Epithelial cell of prostate (primary cell): ENCODE data around the gene HES5.
A peak's percentile ranks its signal among the peaks of the same experiment; 100 is the strongest.

Source experiments
- DNase-seq: peaks from one replicate; pipeline ENCODE4 v3.0.0-alpha.2; 2011; ENCODE audit warnings: low read depth, low spot score
- H3K27ac ChIP-seq: fragments of 450-650 bp; 2 replicates; pipeline ENCODE4 v1.5.1; 2017; ENCODE audit warnings: mild to moderate bottlenecking

The HES5 gene

DNA sequence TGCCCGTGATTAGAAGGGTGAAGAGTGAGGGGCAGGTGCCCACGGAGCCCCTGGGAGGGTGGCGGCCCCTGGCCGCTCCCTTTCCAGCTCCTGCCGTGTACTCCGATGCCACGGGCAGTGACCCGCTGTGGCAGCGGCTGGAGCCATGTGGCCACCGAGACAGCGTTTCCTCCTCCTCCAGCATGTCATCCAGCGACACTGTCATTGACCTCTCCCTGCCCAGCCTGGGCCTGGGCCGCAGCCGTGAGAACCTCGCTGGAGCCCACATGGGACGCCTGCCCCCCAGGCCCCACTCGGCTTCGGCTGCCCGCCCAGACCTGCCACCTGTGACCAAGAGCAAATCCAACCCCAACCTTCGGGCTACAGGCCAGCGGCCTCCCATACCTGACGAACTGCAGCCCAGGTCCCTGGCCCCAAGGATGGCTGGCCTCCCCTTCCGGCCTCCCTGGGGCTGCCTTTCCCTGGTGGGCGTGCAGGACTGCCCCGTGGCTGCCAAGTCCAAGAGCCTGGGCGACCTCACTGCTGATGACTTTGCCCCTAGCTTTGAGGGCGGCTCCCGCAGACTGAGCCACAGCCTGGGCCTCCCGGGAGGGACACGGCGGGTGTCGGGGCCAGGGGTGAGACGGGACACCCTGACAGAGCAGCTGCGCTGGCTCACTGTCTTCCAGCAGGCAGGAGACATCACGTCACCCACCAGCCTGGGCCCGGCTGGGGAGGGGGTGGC lies 25.7 kb downstream of the HES5 start:
- H3K27ac ChIP-seq: no peak overlapping the region
- DNase-seq: no peak

DNA sequence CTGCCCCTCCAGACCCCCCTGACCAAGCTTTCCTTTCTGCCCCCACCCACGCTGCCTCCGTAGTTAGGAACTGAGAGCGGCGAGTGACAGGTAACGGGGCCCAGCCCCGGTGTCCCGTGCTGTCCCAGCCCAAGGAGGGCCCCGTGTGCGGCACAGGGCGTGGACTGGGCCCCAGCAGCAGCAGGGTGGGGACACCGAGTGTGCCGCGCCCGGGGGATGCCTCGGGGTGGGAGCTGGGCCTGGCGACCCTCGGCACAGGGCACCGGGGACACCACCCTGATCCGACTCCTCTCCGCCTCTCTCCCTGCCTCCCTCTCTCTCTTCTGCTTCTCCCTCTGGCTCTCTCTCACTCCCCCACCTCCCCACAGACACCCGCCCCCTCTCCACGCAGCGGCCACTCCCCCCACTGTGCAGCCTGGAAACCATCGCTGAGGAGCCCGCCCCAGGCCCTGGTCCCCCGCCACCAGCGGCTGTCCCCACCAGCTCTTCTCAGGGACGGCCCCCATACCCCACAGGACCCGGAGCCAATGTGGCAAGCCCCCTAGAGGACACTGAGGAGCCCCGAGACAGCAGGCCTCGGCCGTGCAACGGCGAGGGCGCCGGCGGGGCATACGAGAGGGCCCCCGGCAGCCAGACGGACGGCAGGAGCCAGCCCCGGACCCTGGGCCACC lies 26.4 kb downstream of the HES5 start:
- no peak for DNase-seq
- no peak overlapping the region for H3K27ac ChIP-seq

DNA sequence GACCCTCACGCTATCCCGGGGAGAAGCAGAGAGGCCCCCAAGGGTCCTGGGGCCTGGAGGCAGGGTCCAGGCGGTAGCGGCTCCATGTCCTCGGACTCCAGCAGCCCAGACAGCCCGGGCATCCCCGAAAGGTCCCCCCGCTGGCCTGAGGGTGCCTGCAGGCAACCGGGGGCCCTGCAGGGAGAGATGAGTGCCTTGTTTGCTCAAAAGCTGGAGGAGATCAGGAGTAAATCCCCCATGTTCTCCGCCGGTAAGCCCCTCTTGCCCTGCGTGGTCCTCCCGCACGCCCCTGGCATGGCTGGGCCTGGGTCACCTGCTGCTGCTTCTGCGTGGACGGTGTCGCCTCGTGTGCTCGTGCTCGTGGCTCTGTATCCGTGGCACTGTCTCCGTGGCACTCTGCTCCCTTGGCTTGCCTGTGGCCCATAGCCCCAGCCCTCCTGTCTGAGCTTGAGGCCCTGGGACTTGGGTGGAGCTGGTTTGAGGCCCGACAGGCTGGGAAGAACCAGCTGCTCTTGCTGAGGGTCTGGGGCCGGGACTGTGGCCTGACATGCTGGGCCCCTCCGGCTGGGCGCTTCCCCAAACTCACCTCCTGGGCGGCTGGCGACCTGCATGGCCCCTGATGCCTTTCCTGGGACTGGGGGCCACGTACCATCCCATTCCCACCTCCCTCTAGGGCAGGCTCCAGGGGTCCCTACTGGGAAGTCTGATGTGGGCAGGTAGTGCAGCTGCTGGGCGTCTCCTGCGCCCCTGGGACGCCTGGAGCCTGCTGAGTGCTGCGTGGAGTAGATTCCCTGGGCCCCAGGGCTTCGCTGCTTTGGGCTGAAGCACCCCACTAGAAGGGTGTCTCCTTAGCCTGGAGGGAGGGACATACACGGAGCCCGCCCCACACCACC lies 27.2 kb downstream of the HES5 start:
- DNase-seq: no peak
- no peak overlapping the region for H3K27ac ChIP-seq

DNA sequence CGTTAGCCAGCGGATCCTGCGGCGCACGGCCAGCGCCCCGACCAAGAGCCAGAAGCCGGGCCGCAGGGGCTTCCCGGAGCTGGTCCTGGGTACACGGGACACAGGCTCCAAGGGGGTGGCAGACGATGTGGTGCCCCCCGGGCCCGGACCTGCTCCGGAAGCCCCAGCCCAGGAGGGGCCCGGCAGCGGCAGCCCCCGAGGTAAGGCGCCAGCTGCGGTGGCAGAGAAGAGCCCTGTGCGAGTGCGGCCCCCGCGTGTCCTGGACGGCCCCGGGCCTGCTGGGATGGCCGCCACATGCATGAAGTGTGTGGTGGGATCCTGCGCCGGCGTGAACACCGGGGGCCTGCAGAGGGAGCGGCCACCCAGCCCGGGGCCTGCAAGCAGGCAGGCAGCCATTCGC lies 27.9 kb downstream of the HES5 start:
- H3K27ac ChIP-seq: no peak overlapping the region

DNA sequence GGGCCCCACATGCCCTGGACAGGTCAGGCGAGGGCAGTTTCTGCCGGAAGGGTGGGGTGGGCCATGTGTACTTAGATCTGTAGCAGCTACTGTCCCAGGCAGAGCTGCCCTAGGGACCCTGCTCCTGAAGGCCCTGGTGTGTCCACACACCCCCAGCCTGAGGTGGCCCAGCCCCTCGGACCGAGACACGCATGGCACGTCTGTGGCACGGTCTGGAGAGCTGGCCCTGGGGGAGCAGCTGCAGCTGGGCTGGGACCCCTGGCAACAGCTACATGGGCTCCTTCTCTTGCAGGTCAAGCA lies 28.3 kb downstream of the HES5 start:
- no peak for DNase-seq
- no peak overlapping the region for H3K27ac ChIP-seq

More for the DNA sequence above, 27.9 kb downstream of the HES5 start:
- DNase-seq: no peak

DNA sequence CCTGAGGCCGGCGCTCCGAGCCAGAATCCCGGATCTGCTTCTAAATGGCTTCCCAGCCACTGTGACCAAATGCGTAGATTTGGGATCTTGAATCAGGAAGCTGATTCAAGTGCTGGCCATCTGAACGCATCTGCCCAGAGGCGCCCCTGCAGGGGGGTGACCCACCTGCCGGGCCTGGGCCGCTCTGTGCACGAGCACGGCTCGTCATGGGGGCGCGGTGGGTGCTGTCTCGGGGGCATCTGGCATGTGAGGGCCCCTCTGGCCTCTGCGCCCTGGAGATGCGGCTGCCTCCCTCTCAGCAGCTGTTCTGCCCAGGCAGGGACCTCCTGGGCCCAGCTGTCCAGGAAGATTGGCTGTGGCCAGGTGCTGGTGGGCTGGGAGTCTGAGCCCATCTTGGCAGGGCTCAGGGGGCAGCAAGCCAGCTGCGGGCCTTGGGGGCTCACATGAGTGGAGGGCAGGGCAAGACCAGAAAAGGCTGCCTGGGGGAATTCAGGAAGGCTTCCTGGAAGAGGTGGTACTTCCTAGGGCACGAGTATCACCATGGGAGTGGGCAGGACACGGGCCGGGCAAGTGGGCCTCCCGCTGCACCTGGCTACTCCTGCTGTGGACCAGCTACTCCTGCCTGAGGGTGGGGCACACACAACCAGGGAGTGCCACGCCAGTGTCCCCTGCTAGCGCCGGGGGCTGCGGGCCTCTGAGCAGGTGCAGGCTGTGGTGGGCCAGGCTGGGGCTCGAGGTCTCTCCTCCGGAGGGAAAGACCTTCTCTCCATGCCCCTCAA lies 28.8 kb downstream of the HES5 start:
- no peak for DNase-seq
- no peak overlapping the region for H3K27ac ChIP-seq

DNA sequence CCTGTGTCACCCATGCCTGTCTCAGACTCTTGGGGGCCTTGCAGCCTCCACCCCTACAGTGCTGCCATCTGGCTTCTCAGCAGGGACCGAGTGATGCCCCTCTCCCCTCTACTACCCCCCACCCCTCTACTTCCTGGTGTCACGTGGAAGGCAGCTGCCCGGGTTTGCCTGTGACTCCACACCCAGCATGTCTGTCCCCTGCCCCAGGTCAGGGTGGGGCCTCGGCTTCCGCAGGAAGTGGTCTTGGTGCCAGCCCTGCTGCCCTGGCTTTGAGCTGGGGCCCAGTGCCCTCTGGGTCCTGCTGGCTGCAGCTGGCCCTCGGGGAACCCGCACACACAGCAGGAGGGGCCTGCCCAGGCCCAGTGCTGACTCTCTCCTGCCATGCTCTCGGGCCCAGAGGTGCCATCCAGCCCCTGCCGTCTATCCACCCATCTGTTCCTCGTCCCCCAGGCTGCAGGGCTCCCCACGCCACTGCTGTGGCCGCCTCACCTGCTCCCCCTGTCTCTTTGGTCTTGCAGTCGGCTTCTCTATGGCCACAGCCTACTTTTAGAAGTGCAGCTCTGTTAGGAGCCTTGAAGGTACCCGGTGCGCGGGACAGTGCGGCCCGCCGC lies 30.0 kb downstream of the HES5 start:
- DNase-seq: no peak
- H3K27ac ChIP-seq: no peak overlapping the region

DNA sequence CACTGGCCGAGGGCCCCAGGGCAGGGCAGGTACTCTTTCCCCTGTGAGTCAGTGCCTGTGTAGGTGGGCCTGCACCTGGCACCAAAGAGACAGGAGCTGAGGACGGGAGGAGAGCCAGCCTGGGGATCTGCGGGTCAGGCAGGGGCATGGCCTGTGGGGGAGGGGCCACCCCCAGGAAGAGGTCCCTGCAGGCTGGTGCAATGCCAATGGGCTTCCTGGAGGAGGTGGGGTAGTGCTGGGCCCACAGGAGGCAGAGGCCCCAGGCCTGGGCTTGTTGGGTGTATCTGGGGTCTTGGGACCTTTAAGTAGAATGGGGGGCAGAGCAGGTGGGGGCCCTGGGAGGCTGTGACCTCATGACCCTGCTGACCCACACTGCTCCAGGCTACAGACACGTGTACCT lies 30.8 kb downstream of the HES5 start:
- no peak overlapping the region for H3K27ac ChIP-seq
- DNase-seq: no peak

DNA sequence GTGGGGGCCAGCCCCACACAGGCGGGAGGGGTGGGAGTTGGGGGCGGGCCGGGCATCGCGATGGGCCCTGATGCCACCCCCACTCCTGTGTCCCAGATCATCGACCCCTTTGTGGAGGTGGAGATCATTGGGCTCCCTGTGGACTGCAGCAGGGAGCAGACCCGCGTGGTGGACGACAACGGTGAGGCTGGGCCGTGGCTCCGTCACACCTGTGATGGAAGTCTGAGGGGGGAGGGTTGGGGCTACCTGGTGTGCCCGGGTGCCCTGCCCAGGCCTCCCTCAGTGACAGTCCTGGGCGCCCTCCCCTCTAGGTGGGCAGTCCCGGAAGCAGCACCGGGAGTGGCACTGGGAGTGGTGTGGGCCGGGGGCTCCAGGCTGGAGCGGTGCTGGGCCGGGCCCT lies 31.4 kb downstream of the HES5 start:
- DNase-seq: no peak
- H3K27ac ChIP-seq: no peak overlapping the region

DNA sequence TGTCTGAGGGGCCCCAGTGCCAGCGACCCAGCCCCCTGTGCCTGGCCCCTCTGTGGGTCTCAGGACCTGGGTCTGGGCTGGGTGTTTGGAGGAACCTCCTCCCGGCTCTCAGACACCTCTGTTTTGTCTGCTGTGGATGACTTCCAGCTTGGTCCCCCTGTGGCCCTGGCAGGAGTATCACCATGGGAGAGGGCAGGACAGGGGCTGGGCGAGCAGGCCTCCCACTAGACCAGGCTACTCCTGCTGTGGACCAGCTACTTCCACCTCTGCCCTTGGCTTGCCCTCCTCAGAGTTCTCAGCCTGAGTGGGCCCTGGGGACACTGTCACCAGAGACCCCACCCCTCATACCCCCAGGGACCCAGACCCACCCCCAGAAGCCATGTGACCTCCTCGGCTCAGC lies 32.2 kb downstream of the HES5 start:
- H3K27ac ChIP-seq: no peak overlapping the region
- no peak for DNase-seq

DNA sequence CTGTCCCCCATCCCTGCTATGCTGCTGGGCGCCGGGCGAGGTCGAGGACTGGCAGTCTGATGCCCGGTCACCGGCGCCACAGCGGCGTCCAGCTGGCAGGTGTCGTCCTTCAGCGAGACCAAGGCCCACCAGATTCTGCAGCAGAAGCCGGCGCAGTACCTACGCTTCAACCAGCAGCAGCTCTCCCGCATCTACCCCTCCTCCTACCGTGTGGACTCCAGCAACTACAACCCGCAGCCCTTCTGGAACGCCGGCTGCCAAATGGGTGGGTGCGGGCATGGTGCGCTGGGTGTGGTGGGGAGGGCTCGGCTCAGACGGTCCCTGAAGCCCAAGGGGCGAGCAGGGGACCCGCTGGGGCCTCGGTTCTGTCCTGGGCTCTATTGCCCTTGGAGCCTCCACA lies 33.3 kb downstream of the HES5 start:
- DNase-seq: no peak
- no peak overlapping the region for H3K27ac ChIP-seq

DNA sequence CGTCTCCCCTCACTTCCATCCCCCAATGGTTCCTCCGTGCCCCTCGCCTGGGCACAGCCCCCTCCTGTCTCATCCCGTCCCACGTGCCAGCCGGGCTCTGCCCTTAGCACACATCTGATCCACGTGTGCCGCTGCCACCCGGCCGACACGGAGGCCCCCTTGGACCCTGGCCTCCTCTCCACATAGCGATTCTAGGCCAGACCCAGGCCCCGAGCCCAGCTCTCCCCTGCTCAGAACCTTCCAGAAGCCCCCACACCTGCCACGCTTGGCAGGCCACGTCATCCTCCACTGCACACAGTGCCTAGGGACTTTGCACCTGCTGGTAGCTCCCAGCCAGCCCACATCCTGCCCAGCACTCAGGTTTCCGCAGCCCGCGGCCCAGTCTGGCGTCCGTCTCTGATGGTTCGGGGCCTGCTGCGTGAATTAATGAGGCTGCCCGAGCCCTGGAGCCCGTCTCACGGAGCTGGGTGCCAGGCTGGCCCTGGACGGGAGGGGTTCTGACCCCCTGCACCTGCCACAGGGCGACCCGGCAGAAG lies 33.9 kb downstream of the HES5 start:
- DNase-seq: no peak
- H3K27ac ChIP-seq: no peak overlapping the region

DNA sequence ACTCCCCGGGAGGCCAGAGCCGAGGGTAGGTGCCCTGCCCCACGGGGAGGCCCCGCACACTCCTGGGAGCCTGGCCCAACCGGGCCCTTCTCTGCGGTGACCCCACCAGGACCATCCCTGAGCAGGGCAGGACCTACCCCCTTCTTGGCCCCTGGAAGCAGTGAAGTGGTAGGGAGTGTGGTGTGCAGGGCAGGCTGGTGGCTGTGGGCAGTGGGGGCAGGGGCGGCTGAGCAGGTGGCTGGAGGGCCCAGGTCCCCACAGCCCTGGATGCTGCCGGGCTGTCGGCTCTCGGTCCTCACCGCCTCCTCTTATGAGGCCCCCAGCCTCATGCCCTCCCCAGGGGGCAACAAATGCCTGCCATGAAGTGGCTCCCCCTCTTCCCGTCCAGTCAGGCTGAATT lies 34.5 kb downstream of the HES5 start:
- no peak overlapping the region for H3K27ac ChIP-seq
- DNase-seq: no peak

DNA sequence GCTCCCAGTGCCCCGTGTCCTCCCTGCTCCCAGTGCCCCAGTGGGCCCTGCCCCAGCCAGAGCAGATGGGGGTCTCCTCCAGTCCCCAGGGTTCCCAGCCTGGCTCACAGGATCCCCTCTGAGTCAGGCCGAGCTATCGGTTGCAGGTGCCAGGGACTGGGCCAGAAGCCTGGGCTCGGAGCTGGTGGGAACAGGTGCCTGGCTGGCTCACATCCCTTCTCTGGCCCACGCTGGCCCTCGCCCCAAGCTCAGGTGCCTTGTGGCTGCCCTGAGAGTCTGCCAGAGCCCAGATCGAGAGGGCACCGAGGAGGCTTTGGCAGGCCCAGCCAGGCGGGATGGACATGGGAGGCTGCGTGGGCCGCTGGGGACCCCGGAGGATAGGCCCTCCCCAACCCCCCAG lies 35.0 kb downstream of the HES5 start:
- H3K27ac ChIP-seq: peak overlapping the region; percentile 52
- DNase-seq: no peak

DNA sequence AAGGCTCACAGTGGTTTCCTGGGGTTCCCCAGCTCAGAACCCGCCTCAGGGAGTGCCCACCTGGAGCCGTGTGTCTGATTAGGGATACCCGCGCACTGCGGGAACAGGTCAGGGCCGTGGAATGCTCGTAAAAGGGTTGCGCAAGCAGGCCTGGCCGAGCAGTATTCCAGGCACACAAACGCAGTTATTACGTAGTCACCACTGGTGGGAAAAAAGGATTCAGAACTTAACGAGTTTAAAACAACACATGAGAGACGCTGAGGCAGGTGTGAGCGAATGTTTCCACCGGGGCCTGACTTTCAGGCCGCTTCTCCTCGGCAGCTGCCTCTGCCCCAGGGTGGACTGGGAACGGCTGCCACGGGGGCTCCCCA lies 35.8 kb downstream of the HES5 start:
- DNase-seq: peak; percentile 77
- peak overlapping the region; percentile 52 for H3K27ac ChIP-seq

DNA sequence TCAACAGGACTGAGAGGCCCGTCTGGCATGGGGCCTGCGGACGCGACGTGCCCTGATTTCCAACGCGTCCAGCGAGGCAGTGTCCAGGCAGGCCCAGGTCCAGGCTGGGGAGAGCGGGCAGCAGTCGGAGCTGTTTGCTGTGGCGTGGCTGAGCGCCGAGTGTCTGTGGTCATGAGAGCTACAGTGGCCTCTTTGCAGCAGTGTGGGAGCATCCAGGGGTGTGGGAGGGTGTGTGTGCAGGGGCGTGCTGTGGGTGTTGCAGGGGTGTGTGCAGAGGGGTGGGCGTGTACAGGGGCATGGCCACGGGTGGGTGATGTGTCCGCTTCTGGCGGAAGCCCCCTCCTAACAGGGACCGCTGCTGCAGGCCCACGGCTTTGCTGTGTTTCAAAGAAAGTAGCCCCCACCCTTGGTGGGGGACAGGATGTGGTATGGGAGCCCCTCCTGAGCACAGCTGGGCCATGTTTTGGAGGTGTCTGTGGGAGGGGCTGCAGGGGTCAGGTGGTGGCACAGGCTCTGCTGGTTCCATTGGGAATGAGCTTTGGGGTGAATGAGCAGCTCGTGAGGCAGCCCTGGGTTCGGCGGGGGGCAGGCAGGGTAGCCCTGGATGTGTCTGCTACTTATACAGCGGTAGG lies 36.3 kb downstream of the HES5 start:
- no peak for DNase-seq
- peak overlapping the region; percentile 52 for H3K27ac ChIP-seq

DNA sequence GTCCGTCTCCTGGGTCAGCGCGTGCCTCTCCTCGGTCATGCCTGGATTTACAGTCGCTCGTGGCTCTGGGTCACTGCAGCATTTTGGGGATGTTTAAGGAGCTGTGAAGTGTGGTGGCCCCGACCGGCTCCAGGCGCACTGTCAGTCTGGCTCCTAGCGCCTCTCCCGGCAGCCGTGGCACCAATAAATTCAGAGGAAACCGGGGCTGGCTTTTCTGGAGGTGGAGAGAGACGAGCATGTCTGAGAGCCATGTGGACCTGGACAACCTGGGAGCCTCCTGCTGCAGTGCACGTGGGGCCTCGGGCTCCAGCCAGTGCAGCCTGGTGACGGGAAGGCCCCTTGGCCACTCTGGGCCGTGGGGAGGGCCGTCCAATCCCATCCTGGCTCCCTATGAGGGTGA lies 36.8 kb downstream of the HES5 start:
- DNase-seq: no peak
- H3K27ac ChIP-seq: no peak overlapping the region

DNA sequence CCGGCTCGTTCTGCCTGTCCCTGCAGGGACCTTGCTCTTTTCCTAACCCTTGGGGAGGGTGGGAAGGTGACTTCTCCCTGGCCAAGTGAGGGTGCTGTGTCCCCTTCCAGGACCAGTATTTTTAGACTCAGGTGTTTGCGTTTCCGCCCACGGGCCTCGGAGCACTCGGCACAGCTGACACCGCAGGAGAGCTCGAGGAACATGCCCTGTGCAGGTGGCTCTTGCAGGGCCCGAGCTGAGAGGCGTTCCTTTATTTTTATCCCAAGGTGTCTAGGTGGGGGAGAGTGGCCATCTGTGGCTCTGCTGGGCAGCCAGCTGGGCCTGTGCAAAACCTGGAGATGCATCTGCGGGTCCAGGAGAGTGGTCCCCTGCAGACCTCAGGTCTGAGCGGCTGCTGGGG lies 38.0 kb downstream of the HES5 start:
- DNase-seq: no peak
- H3K27ac ChIP-seq: no peak overlapping the region

DNA sequence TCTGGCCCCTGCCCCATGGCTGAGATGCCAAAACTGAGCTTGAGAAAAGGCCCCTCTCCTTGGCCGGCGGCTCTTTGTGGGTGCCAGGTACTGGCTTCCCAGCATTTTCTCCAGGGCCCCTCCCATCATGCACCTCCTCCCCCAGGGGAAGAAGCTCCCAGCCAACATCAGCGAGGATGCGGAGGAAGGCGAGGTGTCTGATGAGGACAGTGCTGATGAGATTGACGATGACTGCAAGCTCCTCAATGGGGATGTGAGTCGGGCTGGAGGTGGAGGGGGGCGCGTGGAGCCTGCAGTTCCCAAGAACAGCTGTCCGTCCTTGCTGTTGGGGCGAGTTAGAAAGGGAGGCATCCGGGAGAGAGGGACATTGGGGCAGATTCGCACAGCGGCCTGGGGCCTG lies 40.4 kb downstream of the HES5 start:
- H3K27ac ChIP-seq: no peak overlapping the region
- no peak for DNase-seq

DNA sequence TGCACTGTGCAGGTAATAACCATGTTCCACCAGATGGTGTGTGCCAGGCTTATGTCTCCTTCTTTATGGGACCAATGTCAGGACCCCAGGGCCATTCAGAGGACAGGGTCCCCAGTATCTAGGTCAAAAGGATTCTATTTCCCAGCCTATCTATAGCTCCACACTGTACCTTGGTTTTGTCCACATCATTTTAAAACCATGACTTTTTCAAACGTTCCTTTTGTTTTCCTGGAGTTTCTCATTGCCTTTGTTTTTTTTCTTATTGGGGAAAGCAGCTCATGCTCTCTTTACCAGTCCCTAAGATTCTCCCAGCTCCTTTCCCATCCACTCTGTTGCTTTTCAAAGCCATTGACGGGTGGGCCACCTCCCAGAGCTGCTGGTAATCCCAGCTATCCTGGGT lies 41.4 kb downstream of the HES5 start:
- no peak overlapping the region for H3K27ac ChIP-seq
- DNase-seq: no peak
